Keratinocyte (primary cell): ENCODE data around the gene SLC9A8. TPM values are rescaled to one million over a fixed set of nuclear protein-coding genes. Genes with fewer than 3 reads are reported as not detected.

Source experiments
- DNase-seq: peaks from one replicate; pipeline ENCODE4 v3.0.0-alpha.2; 2011; ENCODE audit warnings: low read depth, missing footprints, low spot score
- FAIRE-seq: peaks from 2 replicates; lab custom pipeline; 2011; peaks lifted over from hg19 to GRCh38; lab: Jason Lieb, UNC
- H2AFZ ChIP-seq: 2 replicates; pipeline ENCODE4 v1.6.0; 2012; ENCODE audit warnings: low read length, control low read depth, inconsistent platforms; ENCODE audit not compliant: control insufficient read depth
- H3K27ac ChIP-seq: 2 replicates; pipeline ENCODE4 v1.5.1; 2011; ENCODE audit warnings: low read length; ENCODE audit not compliant: control insufficient read depth, insufficient read depth
- H3K27me3 ChIP-seq: 3 replicates; pipeline ENCODE4 v1.6.0; 2011; ENCODE audit warnings: low read length; ENCODE audit not compliant: control insufficient read depth, insufficient read depth; ENCODE audit errors: extremely low read depth
- H3K36me3 ChIP-seq, 2 experiments: 2 replicates in 1 of 2; 3 replicates in 1 of 2; pipeline ENCODE4 v1.5.1; 2011; ENCODE audit warnings: low read length in 2 of 2, mild to moderate bottlenecking in 1 of 2; ENCODE audit not compliant: control insufficient read depth in 2 of 2, insufficient read depth in 2 of 2; ENCODE audit errors: extremely low read depth in 1 of 2
- H3K4me1 ChIP-seq: 3 replicates; pipeline ENCODE4 v1.5.1; 2011; ENCODE audit warnings: low read length; ENCODE audit not compliant: control insufficient read depth, insufficient read depth; ENCODE audit errors: extremely low read depth
- H3K4me2 ChIP-seq: 3 replicates; pipeline ENCODE4 v1.6.0; 2011; ENCODE audit warnings: low read depth, low read length; ENCODE audit not compliant: control insufficient read depth, insufficient read depth; ENCODE audit errors: extremely low read depth
- H3K4me3 ChIP-seq, 3 experiments: fragments of 200-600 bp in 1 of 3; sonication (generic) in 1 of 3; 2 replicates in 2 of 3; 3 replicates in 1 of 3; pipeline ENCODE4 v1.5.1; 2011 to 2016; ENCODE audit warnings: low read length in 3 of 3, mild to moderate bottlenecking in 3 of 3, control low read depth in 2 of 3, inconsistent platforms in 1 of 3, low read depth in 1 of 3, mixed read lengths in 1 of 3, mixed run types in 1 of 3, moderate library complexity in 1 of 3; ENCODE audit not compliant: control insufficient read depth in 2 of 3, insufficient read depth in 2 of 3; ENCODE audit errors: extremely low read depth in 1 of 3
- H3K79me2 ChIP-seq: 2 replicates; pipeline ENCODE4 v1.6.0; 2012; ENCODE audit warnings: low read length; ENCODE audit not compliant: control insufficient read depth, insufficient read depth
- H3K9ac ChIP-seq: 3 replicates; pipeline ENCODE4 v1.6.0; 2011; ENCODE audit warnings: low read length; ENCODE audit not compliant: control insufficient read depth, insufficient read depth; ENCODE audit errors: extremely low read depth
- H3K9me1 ChIP-seq: 3 replicates; pipeline ENCODE4 v1.6.0; 2011; ENCODE audit warnings: low read length; ENCODE audit not compliant: control insufficient read depth, insufficient read depth; ENCODE audit errors: extremely low read depth
- H3K9me3 ChIP-seq: 2 replicates; pipeline ENCODE4 v1.5.1; 2012; ENCODE audit warnings: low read depth, low read length; ENCODE audit not compliant: control insufficient read depth
- H4K20me1 ChIP-seq: 3 replicates; pipeline ENCODE4 v1.6.0; 2011; ENCODE audit warnings: low read length; ENCODE audit not compliant: control insufficient read depth, insufficient read depth; ENCODE audit errors: extremely low read depth
- CTCF ChIP-seq, 3 experiments: IDR thresholded peaks in 1 of 3; conservative IDR thresholded peaks in 1 of 3; optimal IDR thresholded peaks in 1 of 3; 2 replicates in 2 of 3; 3 replicates in 1 of 3; pipeline versions ENCODE3 to v1.5.1; 2011; ENCODE audit warnings: low read length in 3 of 3, mild to moderate bottlenecking in 3 of 3, moderate library complexity in 2 of 3, control low read depth in 1 of 3, inconsistent platforms in 1 of 3; ENCODE audit not compliant: insufficient read depth in 2 of 3; ENCODE audit errors: extremely low read depth in 1 of 3
- EZH2 ChIP-seq: IDR thresholded peaks from one replicate; pipeline ENCODE4 v1.6.1; 2012; ENCODE audit warnings: inconsistent platforms, mild to moderate bottlenecking, low read length, moderate library complexity
- dilution Hi-C: fragments of 300-500 bp; cut with MboI; formaldehyde crosslinking; loops from one replicate; pipeline ENCODE4 v1.7.0; 2020; ENCODE audit warnings: low sequenced_read_pairs; ENCODE audit not compliant: extremely low pct_ligation_motif_present
- polyA plus RNA-seq, 5 experiments: library from polyadenylated mRNA; depleted of rRNA in 3 of 5; stranded (reverse) in 3 of 5; stranded (forward) in 1 of 5; unstranded in 1 of 5; fragments of >200 nt; gene quantifications; 1 replicate in 1 of 5; 2 replicates in 3 of 5; 3 replicates in 1 of 5; pipeline versions ENCODE4 v1.2.1 to v1.2.3, GENCODE V29; 2011 to 2012; ENCODE audit warnings: missing spikeins in 2 of 5, low read depth in 1 of 5, low replicate concordance in 1 of 5

Gene SLC9A8
- polyA plus RNA-seq, 1 donor (not counting 4 experiments of a cell fraction or from before 2014, with no cell fraction given), result 1.9 TPM

- no peak for FAIRE-seq
- Histone ChIP-seq H3K79me2 (no peaks in the 10 kb centered on the region), H2AFZ (peak overlapping the region; percentile 20), H3K9ac (no peak overlapping the region), H3K36me3 (no peaks in the 10 kb centered on the region), H3K4me2 (peak overlapping the region; percentile 52), H3K27me3 (no peaks in the 10 kb centered on the region), H4K20me1 (no peaks in the 10 kb centered on the region), H3K9me1 (no peaks in the 10 kb centered on the region), H3K4me1 (peaks cover 6% of the 10 kb centered on the region), H3K9me3 (no peaks in the 10 kb centered on the region), H3K4me3 (no peak overlapping the region), H3K27ac (no peak overlapping the region)
- DNase-seq, result no peak
- TF ChIP-seq CTCF (optimal IDR thresholded peaks at IDR 0.05 in 1 of 3, IDR thresholded peaks at IDR 0.05 in 1 of 3, conservative IDR thresholded peaks at IDR 0.05 in 1 of 3; ENCODE audit: extremely low read depth in 1 of 3, insufficient read depth in 2 of 3, low read length in 3 of 3), result no peak
- TF ChIP-seq EZH2, result no peak
- dilution Hi-C loops, result no loop called here
Measured at GRCh38 chr20:49929142-49929494, 116.5 kb downstream of the SLC9A8 start.

GRCh38 chr20:49935746-49936152 is 123.1 kb downstream of the SLC9A8 start:
- TF ChIP-seq EZH2 (no peak), CTCF (optimal IDR thresholded peaks at IDR 0.05 in 1 of 3, IDR thresholded peaks at IDR 0.05 in 1 of 3, conservative IDR thresholded peaks at IDR 0.05 in 1 of 3; ENCODE audit: extremely low read depth in 1 of 3, insufficient read depth in 2 of 3, low read length in 3 of 3) (no peak)
- H3K9ac ChIP-seq, result no peak overlapping the region
- peaks cover 5% of the 10 kb centered on the region for H4K20me1 ChIP-seq
- peaks cover 44% of the 10 kb centered on the region for H3K79me2 ChIP-seq
- peaks cover 18% of the 10 kb centered on the region for H3K4me1 ChIP-seq
- dilution Hi-C loops, result no loop called here
- DNase-seq, result no peak
- H3K4me3 ChIP-seq, result peak overlapping the region in 2 of 3 experiments; percentile 29 to 51
- FAIRE-seq, result no peak
- no peaks in the 10 kb centered on the region for H3K27me3 ChIP-seq
- H2AFZ ChIP-seq, result peak overlapping the region; percentile 79
- H3K9me3 ChIP-seq, result no peaks in the 10 kb centered on the region
- no peak overlapping the region for H3K27ac ChIP-seq
- peaks cover 2 to 11% of the 10 kb centered on the region in 2 experiments for H3K36me3 ChIP-seq
- peaks cover 2% of the 10 kb centered on the region for H3K9me1 ChIP-seq
- peak overlapping the region; percentile 58 for H3K4me2 ChIP-seq
